HG03095 (cell line): ENCODE data around the gene SCAMP4.
A peak's percentile ranks its signal among the peaks of the same experiment; 100 is the strongest.
"Not testable (repeated sequence)": the region's sequence is repeated elsewhere in the genome, so short reads cannot be mapped to it uniquely, and the experiment has no call there.

Experiments
- ATAC-seq: cut with Tn5 transposase; IDR thresholded peaks from one replicate; pipeline ENCODE4 v1.9.1; 2021; ENCODE audit warnings: moderate library complexity; ENCODE audit not compliant: unreplicated experiment

Gene SCAMP4

DNA sequence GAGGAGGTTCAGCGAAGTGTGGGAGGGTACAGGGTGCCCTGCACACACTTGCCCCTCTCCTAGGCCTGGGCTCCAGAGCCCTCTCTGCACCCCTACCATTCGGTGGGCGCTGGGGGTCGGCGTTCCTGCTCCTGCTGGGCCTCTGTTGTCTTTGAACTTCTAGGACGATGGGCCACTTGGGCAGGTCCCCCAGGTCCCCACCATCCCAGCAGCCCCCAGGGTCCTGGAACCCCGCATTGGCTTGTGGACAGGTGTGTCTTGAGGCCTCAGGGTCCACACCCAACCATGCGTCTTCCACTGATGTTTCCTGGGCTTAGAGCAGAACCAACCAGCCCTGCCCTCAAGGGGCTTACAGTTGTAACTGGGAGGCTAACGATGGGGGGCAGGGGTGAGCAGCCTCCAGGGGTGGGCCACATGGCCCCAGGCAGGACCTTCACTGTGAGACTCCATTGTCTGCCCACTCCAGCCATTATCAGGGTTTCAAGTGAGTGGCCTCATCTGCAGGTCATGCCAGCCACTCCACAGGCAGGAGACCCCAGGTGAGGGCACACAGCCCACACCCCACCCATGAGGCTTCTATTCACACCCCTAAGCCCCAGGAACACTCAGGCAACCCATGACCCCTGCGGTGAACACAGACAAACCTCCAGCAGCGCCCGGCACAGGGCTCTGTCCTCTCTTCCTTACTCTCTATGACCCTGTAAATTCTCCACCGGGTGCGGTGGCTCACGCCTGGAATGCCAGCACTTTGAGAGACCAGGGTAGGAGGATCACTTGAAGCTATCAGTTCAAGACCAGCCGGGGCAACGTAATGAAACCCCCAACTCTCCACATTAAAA, 39.8 kb upstream of the SCAMP4 start:
- no peak for ATAC-seq

DNA sequence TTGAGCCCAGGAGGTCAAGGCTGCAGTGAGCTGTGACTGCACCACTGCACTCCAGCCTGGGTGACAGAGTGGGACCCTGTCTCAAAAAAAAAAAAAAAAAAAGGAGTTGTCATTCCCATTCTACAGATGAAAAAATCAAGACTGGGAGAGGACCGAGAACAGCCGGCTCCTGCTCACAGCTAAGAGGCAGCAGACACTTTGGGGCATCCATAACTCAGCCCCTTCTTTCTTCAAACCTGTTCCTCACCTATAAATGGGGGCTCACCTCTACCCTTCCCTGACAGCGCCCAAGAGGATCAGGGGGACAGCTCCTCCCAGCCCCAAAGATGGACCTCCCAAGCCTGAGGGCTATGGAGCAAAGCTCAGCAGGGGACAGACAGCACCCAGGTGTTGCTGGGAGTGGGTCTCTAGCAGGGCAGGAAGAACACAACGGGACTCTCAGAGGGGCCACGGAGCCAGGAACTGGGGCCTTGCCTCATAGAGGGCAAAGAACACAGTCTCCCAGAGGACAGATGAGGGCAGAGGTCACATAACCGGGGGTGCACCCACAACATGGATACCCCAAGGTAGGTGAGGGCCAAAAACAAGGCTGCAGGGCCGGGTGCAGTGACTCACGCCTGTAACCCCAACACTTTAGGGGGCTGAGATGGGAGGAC, 38.4 kb upstream of the SCAMP4 start:
- no peak for ATAC-seq

DNA sequence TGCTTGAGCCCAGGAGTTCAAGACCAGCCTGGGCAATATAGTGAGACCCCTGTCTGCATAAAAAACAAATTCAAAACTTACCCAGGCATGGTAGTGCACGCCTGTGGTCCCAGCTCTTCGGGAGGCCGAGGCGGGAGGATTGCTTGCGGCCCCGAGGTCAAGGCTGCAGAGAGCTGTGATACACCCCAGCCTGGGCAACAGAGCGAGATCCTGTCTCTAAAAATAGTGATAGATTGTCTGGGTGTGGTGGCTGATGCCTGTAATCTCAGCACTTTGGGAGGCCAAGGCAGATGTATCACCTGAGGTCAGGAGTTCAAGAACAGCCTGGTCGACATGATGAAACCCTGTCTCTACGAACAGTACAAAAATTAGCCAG, 37.9 kb upstream of the SCAMP4 start:
- no peak for ATAC-seq

DNA sequence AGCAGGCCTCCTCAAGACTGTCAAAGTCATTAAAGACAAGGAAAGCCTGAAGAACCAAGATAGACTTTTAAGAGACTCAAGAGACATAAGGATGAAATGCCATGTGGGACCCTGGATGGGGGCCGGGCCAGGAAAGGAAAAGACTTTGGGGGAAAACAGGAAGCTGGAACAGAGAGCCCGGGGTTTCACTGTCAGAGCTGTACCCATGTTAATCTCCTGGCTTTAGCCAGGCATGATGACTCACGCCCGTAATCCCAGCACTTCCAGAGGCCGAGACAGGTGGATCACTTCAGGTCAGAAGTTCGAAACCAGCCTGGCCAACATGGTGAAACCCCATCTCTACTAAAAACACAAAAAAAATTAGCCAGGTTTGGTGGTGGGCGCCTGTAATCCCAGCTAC, 36.2 kb upstream of the SCAMP4 start:
- ATAC-seq = no peak

DNA sequence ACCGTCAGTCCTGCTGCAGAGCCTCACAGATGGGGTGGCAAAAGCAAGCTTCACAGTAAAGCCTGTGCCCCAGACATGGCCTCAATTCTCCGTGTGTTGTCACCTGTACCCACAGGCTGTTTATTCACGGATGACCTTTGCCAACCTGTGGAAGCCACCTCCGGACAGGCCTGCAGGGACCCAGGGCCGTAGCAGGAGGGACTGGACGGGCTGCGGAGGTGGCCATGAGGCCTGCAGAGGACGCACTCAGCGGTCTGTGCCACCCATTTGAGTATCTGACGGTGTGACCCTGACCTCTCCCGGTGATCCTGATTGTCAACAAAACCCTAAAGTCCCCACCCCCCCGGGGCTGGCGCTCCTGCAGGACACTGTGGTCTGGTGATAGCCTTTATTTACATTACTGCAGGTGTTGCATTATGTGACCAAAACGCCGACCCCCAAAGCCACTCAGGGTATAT, 34.0 kb upstream of the SCAMP4 start:
- no peak for ATAC-seq

DNA sequence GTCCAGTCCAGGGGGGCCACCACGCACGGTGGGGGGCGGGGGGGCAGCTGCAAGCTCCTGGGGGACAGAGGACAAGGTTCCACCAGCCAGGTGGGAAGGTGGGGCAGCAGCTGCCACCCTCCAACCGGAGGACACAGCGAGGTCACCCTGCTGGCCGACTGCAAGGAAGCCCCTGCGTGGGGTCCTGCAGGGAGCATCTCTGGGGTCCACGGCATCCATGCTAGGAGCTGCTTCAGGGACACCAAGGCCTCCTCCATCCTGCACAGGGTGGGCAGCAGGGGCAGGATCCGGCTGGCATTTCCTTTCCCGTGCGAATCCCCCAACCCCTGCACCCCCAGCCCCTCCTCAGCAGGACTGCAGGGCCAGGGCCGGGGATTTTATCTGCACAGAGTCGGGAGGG, 33.6 kb upstream of the SCAMP4 start:
- ATAC-seq = no peak

DNA sequence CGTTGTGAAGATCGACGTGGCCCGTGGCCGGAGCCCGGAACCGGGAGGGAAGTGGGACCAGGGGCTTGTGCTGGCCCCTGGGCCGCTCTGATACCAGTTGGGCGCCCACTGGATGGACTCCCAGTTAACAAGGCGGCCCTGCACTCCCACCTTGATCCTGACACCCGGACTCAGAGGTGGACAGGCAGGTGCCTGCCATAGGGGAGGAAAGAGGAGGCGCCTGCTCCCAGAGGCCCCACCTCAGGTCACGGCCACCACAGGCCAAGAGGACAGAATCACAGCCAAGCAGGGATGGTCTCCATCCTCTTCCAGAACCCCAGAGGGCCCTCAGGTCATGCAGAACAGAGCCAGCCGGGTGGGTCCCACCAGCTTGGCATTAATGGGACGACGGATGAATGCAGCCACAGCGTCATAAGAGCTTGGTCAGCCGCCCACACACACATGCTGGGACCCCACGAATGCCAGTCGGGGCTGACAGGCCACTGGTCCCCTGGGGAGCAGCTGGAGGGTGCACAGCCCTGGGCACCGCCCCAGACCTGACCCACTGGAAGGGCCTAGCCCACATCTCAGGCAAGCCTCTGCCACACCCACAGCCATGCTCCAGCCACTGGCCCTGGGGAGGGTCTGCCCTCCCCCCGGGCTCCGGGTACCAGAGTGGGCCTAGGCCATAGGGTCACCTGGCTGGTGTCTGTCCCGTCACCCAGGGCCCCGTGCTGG, 32.2 kb upstream of the SCAMP4 start:
- ATAC-seq = no peak

DNA sequence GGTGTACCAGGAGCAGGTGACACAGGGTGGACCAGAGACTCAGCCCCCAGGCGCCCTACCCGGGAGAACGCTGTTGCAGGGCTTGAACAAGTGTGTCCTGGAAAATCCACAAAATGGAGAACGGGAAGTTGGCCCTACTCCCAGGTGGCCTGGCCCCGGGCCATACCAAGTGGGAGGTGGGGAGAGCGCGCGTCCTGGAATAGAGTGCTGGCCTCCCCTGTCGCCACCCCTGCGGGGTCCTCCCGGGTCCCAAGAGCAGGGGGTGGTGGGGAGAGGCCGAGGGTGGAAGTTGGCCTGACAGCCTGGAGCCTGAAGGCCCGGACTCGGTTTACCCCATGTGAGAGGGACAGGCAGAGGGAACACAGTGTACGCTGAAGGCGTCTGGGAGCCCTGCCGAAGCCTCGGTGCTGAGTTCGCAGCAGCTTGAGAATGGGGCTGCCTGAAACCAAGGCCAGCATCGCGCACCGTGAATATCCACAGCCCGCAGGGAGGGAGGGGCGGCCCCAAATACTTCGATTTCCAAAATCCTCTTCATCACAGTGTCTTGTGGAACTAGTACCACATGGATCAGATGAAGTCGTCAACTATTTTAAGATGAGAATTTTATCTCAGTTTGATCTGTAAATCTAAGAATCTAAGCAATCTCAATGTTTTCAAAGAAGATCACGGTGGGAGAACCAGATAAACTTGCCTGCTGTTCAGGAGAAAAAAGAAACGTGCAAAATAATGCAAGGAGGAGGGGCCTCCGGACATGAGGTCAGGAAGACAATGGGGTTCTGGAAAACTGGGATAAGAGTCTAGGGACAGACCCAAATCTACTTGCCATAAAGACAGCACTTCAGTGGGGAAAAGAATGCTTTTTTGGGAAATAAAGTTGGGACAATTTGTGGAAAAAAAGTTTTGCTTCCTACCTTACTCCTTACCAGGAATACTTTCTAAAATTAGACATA, 31.4 kb upstream of the SCAMP4 start:
- no peak for ATAC-seq

DNA sequence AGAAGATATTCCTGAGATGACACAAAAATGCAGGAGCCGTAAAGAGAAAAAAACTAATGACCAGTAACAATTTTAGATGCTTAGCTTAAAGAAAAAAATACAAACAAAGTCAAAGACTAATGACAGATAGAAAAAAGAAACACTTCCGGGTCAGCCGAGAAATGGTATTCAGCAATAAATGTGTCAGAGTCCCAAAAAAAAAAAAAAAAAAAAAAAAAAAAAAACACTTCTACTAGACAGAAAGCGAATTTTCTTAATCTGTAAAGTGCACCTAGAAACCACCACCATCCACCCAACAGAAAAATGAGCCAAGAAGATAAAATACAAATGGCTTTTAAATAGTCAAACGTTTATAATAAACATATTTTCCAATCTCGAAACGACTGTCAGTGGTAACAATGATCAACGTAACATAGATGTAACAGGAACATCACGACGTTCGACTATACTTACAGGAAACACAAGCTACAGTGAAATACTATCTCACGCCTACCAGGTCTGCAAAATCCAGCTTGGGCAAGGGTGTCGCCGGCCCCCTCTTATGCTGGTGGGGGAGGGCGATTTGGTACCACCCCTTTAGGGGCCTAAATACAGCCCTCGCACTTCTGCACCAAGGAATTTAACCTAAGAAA, 30.5 kb upstream of the SCAMP4 start:
- no peak for ATAC-seq

DNA sequence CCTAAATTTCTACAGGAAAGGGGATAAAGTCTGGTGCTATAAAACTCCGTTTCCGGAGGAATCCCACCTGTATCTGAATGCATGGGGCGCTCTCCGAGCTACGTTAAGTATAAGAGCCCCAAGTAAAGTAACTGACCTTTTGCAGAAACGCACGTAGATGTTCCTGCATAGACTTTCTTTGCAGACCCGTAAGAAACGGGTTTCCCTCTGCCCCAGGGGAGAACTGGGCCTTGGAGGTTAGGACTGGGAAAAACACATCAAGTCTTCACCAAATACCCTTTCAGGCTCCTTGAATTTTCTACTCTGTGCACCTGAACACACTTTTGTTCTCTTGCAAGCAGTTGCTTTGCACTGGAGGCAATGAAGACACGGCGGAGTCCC, 29.9 kb upstream of the SCAMP4 start:
- not testable (repeated sequence) for ATAC-seq

DNA sequence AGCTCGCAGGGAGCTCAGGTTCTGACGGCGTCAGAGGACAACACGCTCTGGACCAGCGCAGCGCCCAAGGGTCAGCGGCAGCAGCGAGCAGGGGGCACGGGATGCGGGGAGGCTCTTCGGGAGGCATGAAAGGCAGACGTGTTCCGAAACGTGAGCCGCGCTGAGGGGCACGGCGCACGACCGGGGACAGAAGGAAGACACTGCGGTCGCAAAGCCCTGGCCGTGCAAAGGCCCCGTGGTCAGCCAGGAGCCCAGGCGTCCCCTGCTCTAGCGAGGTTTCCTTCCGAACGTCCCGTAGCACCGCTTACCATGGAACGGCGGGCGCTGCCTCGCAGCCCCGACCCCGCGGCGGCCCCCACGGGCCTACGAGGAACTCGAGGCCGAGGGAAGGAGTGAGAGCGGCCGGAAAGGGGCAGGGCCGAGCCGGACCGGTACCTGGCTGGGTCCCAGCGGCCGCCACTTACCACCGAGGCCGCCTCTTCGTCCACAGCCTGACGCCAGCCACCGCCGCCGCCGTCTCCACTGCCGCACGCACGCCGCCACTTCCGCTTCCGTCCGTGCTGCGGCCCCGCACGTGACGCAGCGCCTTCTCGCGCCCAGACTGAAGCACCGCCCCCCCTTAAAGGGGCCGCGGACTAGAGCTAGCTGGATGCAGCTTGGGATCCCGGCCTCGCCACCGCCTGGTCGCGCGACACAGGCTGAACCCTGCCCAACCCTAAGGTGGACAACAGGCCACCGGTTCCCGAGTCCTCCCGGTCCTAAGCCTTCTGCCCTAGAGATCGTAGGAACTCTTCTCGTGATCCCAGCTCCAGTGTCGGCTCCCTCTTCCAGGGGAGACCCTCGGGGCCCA, 29.3 kb upstream of the SCAMP4 start:
- peak; percentile 64 for ATAC-seq

DNA sequence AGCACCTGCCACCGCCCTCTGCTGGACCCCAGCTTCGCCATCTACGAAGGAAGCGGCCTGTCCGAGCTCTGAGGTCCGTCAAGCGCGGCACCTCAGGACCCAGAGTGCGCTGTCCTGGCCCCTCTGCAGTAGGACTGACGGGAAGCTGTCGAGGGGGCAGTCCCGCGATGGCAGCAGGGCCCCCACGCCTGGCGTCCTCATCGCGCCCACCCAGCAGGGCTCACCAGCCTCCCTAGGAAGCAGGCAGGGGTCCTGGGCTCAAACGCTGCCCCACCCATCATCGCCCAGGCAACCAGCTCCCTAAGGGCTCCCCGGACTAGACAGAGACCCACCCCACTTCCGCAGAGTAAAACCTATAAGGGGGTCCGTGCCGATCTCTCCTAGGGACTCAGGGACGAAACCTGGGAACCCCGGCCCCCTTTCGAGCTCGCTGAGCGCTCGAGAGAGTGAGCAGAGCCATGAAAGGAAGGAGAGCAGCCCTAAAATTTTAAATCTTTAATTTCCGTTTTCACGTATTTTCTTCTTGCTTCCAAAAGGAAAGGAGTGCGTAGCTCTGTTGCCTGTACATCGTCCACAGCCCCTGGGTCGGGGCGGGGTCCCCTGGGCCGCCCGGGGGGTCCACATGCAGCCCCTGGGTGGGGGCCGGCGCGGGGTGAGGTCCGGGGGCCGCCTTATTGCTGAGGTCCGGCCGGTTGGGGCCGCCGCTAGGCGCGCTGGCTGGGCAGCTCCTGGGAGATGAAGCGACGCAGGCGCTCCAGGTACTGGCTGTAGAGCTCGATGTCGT, 28.5 kb upstream of the SCAMP4 start:
- ATAC-seq = not testable (repeated sequence)

DNA sequence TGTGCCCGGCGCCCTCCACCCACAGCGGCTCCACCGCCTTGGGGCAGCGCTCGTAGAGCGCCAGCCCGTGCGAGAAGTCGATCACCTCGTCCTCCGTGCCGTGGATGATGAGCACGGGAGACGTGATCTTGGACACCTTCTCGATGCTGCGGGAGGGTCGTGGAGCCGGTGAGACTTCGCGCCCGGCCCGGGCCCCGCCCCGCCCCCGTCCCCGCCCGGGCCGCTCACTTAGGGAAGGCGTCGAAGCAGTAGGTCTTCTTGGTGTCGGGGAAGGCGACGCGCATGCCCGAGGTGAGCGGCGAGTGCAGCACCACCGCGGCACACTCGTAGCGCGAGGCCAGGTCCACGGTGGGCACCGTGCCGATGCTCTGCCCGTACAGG, 27.9 kb upstream of the SCAMP4 start:
- ATAC-seq = not testable (repeated sequence)

DNA sequence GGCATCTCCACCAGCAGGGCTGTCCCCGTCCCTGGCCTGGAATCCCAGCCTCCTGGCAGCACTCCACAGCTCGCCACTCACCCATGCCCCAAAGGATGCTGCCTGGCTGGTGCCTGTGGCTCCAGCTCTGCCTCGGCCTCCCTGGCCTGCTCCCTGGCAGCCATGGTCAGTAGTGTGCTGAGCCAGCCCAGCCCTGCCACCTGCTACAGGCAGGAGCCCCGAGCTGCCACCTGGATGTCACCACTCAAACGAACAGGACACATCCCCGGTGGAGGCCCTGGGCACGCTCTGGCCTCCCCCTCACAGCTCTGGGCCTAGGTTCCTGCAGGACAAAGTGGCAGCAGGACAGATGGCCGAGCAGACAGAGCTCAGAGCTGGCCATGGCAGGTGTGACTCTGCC, 26.6 kb upstream of the SCAMP4 start:
- ATAC-seq = not testable (repeated sequence)

DNA sequence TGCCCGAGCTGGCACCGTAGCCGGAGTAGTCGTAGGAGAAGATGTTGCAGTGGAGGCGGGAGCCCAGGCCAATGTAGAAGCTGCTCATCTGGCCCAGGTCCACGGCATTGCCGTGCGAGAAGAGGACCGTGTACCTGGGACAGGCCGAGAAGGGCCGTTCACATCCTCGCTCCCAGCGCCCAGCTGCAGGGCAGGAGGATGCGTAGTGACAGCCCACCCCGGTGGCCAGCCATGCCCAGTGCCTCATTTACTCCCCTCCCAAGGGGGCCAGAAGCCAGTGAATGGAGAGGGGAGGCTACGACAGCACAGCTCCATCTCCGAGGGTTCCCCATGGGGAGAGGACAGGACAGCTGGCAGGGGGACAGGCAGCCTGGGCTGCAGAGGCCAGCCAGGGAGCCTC, 25.2 kb upstream of the SCAMP4 start:
- ATAC-seq = not testable (repeated sequence)

DNA sequence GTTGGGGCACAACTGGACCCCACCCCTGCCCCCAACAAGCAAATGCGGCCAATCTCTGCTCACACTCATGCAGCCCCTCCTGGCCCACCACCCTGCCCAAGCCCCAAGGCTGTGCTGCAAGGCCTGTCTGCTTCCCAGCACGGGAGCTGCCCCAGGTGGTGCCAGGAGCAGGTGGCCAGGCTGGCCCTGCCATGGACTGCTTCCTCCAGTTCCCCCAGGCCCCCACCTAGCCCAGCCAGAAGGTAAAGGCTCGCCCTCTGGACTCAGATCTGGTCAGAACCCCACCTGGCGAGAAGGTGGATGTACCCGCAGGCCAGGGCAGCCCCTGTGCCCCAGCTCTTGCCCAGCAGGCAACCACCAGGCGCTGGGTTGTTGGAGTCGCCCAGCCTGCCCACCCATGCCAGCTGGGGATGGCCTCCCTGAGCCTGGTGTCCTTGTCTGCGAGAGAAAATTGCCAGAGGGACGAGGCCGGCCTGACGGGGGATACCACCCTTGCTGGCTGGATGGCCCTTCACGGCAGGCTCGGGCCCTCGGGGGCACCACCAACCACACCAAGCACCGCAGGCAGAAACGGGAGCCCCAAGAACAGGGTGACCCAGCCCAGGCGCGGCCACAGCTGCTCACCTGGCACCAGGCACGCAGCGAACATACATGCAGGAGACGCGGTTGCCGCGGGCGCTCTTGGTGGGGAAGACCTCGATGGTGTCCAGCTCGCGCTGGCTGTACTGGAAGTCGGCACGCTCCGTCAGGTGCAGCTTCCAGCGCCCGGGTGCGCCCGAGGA, 24.4 kb upstream of the SCAMP4 start:
- no peak for ATAC-seq

DNA sequence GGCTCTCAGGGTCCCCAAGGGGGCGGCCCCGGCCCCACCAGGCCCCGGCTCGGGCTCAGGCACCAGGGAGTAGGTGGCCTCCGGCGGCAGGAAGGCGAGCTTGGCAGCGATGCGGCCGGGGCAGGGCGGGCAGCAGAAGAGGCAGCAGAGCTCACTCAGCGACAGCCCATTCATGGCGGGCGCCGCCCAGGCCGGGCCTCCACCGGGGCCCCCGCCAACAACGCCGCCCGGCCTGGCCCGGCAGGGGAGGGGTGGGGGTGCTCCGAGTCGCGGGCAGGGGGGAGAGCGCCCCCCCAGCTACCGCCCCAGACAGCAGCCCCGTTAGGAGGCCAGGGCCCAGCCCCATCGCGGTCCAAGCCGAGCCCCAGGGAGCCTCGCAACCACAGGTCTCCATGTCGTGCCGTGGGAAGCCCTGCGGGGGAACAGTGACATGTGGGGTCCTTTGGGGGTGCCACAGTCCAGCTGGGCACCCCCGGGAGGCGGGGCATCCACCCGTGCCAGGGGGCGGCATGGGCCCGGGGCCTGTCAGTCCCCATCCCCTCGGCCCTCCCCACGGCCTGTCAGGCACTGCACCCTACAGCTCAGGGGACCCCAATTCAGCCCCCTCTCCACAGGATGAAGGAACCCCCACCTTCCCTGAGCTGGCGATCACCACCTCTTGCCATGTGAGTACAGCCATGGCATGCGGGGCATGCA, 23.7 kb upstream of the SCAMP4 start:
- not testable (repeated sequence) for ATAC-seq
